ENCODE data around the gene FADS3.

DNA sequence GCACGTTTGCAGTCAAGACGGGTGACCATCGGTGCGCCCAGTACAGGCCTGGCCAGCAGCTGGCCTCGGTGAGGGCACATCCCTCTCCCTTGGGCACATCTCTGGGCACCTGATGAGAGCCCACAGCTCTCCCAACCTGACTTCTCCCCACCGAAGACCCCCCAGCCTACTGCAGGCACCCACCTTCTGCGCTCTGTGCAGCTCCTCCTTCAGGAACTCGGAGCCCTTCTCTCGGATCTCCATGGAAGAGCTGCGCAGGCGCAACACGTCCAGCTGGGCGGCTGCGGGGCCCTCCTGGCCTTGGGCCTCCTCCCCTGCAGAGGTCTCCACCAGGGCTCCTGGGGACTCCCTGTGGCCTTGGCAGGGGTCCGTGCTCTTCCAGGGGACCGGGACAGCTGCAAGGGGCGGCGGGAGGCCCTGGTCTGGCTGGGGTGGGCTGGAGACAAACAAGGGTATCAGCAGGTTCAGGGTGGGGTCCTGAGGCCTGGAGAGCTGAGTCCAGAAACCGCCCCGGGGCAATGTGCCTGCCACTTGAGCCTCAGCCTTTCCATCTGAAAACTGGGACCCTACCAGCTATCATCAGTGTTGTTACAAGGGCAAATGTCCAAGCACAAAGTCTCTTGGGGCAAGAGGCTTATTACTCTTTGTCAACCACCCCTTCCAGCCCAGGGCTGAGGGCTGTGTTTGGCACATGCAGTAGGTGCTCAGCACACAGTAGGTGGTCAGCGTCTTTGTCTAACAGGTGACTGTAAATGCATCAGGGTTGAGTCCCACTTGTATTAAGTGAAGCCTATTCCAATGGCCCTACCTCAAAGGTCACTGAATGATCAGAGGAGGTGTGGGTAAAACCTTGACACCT lies 16.8 kb upstream of the FADS3 start:
- TF ChIP-seq POLR2AphosphoS5 (IDR thresholded peaks at IDR 0.05) (no peak), POLR2A (IDR thresholded peaks at IDR 0.05) (no peak)
- TF ChIP-seq, protein P1, sequence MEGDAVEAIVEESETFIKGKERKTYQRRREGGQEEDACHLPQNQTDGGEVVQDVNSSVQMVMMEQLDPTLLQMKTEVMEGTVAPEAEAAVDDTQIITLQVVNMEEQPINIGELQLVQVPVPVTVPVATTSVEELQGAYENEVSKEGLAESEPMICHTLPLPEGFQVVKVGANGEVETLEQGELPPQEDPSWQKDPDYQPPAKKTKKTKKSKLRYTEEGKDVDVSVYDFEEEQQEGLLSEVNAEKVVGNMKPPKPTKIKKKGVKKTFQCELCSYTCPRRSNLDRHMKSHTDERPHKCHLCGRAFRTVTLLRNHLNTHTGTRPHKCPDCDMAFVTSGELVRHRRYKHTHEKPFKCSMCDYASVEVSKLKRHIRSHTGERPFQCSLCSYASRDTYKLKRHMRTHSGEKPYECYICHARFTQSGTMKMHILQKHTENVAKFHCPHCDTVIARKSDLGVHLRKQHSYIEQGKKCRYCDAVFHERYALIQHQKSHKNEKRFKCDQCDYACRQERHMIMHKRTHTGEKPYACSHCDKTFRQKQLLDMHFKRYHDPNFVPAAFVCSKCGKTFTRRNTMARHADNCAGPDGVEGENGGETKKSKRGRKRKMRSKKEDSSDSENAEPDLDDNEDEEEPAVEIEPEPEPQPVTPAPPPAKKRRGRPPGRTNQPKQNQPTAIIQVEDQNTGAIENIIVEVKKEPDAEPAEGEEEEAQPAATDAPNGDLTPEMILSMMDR (IDR thresholded peaks at IDR 0.05): no peak

All from prostate gland (tissue), 2 donors.